Liver (tissue), 9 donors: ENCODE results near the gene NBPF1. TPM values are rescaled to one million over a fixed set of nuclear protein-coding genes. Genes with fewer than 3 reads are reported as not detected.
A peak's percentile ranks its signal among the peaks of the same experiment; 100 is the strongest.
"Not testable (repeated sequence)": the region's sequence is repeated elsewhere in the genome, so short reads cannot be mapped to it uniquely, and the experiment has no call there.

Experiments used
- DNase-seq: peaks from one replicate; pipeline ENCODE4 v3.0.0-alpha.2; 2017; ENCODE audit warnings: low spot score
- H3K27ac ChIP-seq, 2 donors: one replicate each; pipeline ENCODE4 v1.7.0; 2013; ENCODE audit warnings: inconsistent platforms in 2 of 2, low read length in 2 of 2, control low read depth in 1 of 2, low read depth in 1 of 2, mild to moderate bottlenecking in 1 of 2
- H3K27me3 ChIP-seq, 4 donors: one replicate each; pipeline versions ENCODE4 v1.6.1 to v1.7.0; 2013; ENCODE audit warnings: low read length in 3 of 4, inconsistent platforms in 1 of 4, mild to moderate bottlenecking in 1 of 4, moderate library complexity in 1 of 4; ENCODE audit not compliant: control insufficient read depth in 4 of 4, insufficient read depth in 4 of 4
- H3K36me3 ChIP-seq, 4 donors: one replicate each; pipeline versions ENCODE4 v1.6.1 to v1.7.0; 2013; ENCODE audit warnings: low read length in 3 of 4, mild to moderate bottlenecking in 3 of 4, low read depth in 1 of 4, moderate library complexity in 1 of 4; ENCODE audit not compliant: control insufficient read depth in 4 of 4, insufficient read depth in 3 of 4
- H3K4me1 ChIP-seq, 4 donors: one replicate each; pipeline versions ENCODE4 v1.6.1 to v1.7.0; 2013; ENCODE audit warnings: low read length in 3 of 4, mild to moderate bottlenecking in 3 of 4, moderate library complexity in 1 of 4; ENCODE audit not compliant: control insufficient read depth in 4 of 4, insufficient read depth in 4 of 4
- H3K4me3 ChIP-seq, 3 donors: one replicate each; pipeline versions ENCODE4 v1.6.1 to v1.7.0; 2013; ENCODE audit warnings: low read length in 3 of 3, control low read depth in 1 of 3, low read depth in 1 of 3, mild to moderate bottlenecking in 1 of 3
- H3K9ac ChIP-seq, 2 donors: one replicate each; pipeline ENCODE4 v1.7.0; 2013; ENCODE audit warnings: low read length in 2 of 2, mild to moderate bottlenecking in 2 of 2, moderate library complexity in 2 of 2, control low read depth in 1 of 2, low read depth in 1 of 2
- H3K9me3 ChIP-seq, 4 donors: one replicate each; pipeline versions ENCODE4 v1.6.1 to v1.7.0; 2013; ENCODE audit warnings: low read length in 3 of 4; ENCODE audit not compliant: control insufficient read depth in 4 of 4
- ATF3 ChIP-seq: IDR thresholded peaks from 2 replicates; pipeline ENCODE4 v1.6.1; 2016; ENCODE audit warnings: antibody characterized with exemption
- EGR1 ChIP-seq, 2 donors: IDR thresholded peaks; 2 replicates each; pipeline ENCODE4 v1.6.1; 2016 to 2018; ENCODE audit warnings: antibody characterized with exemption in 2 of 2, low read depth in 2 of 2
- FOXA1 ChIP-seq: IDR thresholded peaks from 2 replicates; pipeline ENCODE4 v1.6.1; 2016; ENCODE audit warnings: antibody characterized with exemption
- FOXA2 ChIP-seq: IDR thresholded peaks from 2 replicates; pipeline ENCODE4 v1.6.1; 2016; ENCODE audit warnings: antibody characterized with exemption
- GABPA ChIP-seq, 2 donors: IDR thresholded peaks in 1 of 2; conservative IDR thresholded peaks in 1 of 2; 2 replicates each; pipeline ENCODE4 v1.6.1; 2016; ENCODE audit warnings: antibody characterized with exemption in 2 of 2, mild to moderate bottlenecking in 1 of 2, moderate library complexity in 1 of 2
- HNF4A ChIP-seq, 2 donors: conservative IDR thresholded peaks; 2 replicates each; pipeline ENCODE4 v1.6.1; 2016; ENCODE audit warnings: antibody characterized with exemption in 2 of 2, mild to moderate bottlenecking in 2 of 2
- HNF4G ChIP-seq: IDR thresholded peaks from 2 replicates; pipeline ENCODE4 v1.6.1; 2016; ENCODE audit warnings: antibody characterized with exemption
- JUND ChIP-seq, 2 donors: IDR thresholded peaks; 2 replicates each; pipeline ENCODE4 v1.6.1; 2016; ENCODE audit warnings: antibody characterized with exemption in 2 of 2
- NR2F2 ChIP-seq: IDR thresholded peaks from 2 replicates; pipeline ENCODE4 v1.6.1; 2016; ENCODE audit warnings: antibody characterized with exemption
- RAD21 ChIP-seq, 2 donors: IDR thresholded peaks; 2 replicates each; pipeline ENCODE4 v1.6.1; 2016; ENCODE audit warnings: antibody characterized with exemption in 2 of 2, mild to moderate bottlenecking in 2 of 2
- REST ChIP-seq: IDR thresholded peaks from 2 replicates; pipeline ENCODE4 v1.6.1; 2016; ENCODE audit warnings: antibody characterized with exemption, mild to moderate bottlenecking
- RXRA ChIP-seq, 2 donors: IDR thresholded peaks; 2 replicates each; pipeline ENCODE4 v1.6.1; 2017 to 2018; ENCODE audit warnings: antibody characterized with exemption in 2 of 2, mild to moderate bottlenecking in 1 of 2
- SP1 ChIP-seq: IDR thresholded peaks from 2 replicates; pipeline ENCODE4 v1.6.1; 2018; ENCODE audit warnings: antibody characterized with exemption, mild to moderate bottlenecking
- TAF1 ChIP-seq: conservative IDR thresholded peaks from 2 replicates; pipeline ENCODE4 v1.6.1; 2016; ENCODE audit warnings: antibody characterized with exemption, mild to moderate bottlenecking
- YY1 ChIP-seq: IDR thresholded peaks from 2 replicates; pipeline ENCODE4 v1.6.1; 2016; ENCODE audit warnings: antibody characterized with exemption, mild to moderate bottlenecking
- WGBS: extraction: QIAGEN DNeasy Blood & Tissue Kit; methylation state at CpG from one replicate; pipeline ENCODE4 v1.1.7; 2013; 5-methylcytosine and 5-hydroxymethylcytosine counted together
- polyA plus RNA-seq, 2 donors: library from polyadenylated mRNA; stranded (reverse) in 1 of 2; unstranded in 1 of 2; fragments of 200-250 nt in 1 of 2; fragments of >200 nt in 1 of 2; fragmentation: Nextera tagmentation in 1 of 2; extraction: Ambion mirVana in 1 of 2; gene quantifications; one replicate each; pipeline versions ENCODE4 v1.2.1 to v1.2.3, GENCODE V29; 2013 to 2015
- total RNA-seq, 2 donors: library from RNA; depleted of rRNA; stranded (reverse); fragments of >200 nt; gene quantifications; one replicate each; pipeline ENCODE4 v1.2.3, GENCODE V29; 2014
- TF ChIP-seq, protein P1 (sequence below): IDR thresholded peaks from 2 replicates; pipeline ENCODE4 v1.6.1; 2016; ENCODE audit warnings: antibody characterized with exemption
- TF ChIP-seq, protein P2 (sequence below): fragments of 150-350 bp; IDR thresholded peaks from 2 replicates; pipeline ENCODE4 v1.5.1; 2017; ENCODE audit warnings: improper control_type of control experiment, low read depth, low read length; ENCODE audit not compliant: missing input control
- TF ChIP-seq, protein P3 (sequence below): IDR thresholded peaks from 2 replicates; pipeline ENCODE4 v1.6.1; 2016; ENCODE audit warnings: antibody characterized with exemption
- donor health status: healthy.
- donor health status: healthy.
- donor health status: healthy.
- donor health status: healthy.
- donor health status: healthy.

Gene NBPF1
- total RNA-seq, result 10 to 100 TPM in 1 of 2 donors, 1 to 10 TPM in 1; 9.7 to 16.4 TPM
- 10 to 100 TPM in 1 of 2 donors, 1 to 10 TPM in 1; 8.0 to 11.9 TPM for polyA plus RNA-seq

DNA sequence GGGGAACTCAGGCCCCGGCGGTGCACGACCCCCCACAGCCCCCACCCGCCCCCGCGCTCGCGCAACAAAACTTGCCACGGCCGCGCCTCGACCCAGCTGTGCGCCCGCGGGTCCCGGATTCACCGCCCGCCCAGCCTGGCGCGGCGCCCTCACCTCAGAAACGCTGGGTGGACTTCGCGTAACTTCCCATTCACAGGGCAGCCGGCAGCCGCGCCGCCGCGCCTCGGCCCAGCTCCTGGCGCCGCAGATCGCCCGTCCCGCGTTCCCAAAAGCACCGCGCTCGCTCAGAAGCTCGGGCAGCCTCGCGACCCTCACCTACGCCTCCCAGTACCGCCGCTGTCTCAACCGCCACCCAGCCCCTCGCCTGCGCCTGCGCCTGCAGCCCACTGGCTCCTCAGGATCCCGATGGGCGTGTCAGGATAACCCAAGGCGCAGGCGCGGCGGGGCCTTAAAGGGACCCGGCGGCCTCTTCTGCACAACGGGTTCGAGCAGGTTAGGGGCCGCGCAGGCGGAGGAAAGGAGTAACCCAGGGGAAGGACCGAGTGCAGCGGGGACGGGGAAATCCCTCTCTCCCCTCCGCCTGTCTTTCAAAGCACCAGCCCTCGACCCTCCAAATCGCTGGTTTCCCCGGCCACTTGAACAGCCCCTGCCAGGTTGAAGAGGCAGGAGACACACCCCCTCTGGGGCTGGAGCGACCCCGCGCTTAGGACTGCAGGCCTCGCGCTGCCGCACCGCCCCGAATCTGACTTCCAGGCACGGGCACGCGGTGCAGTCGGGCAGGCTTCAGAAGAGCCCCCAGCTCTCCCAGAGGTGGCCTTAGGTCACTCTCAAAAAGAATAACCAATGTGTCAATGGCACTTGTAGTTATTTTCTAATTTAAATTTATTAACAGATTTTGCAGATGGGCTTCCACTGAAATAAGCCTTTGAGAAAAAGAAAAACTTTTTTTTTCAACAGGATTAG lies at the start of gene NBPF1:
Gene NBPF1, minus strand, starts transcription at position 380 of the 963 bp plus-strand sequence.
- peak within 1 kb of the TSS; percentile 80 to 85 for H3K27ac ChIP-seq
- under 1% methylated on average over 82 of the region's 82 CpGs for WGBS

DNA sequence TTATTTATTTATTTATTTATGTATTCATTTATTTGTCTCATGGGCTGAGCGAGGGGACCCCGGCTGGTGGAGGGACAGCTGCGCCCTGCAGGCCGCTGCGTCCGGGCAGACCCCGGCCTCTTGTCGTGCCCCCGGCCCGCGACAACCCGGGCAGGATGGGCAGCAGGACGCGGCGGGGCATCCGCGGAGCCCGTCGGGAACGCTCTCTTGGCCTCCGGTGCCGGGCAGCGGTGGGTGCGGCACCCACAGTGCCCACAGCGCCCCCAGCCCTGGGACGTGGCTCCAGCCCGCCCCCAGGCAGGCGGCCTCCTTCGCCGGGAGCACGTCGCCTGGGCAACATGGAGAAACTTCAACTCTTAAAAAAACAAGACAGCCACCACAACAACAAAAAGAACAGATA lies 44.9 kb upstream of the NBPF1 start:
- H3K36me3 ChIP-seq, H3K27ac ChIP-seq, DNase-seq, H3K4me1 ChIP-seq, H3K4me3 ChIP-seq, H3K9me3 ChIP-seq, H3K9ac ChIP-seq, H3K27me3 ChIP-seq: not testable (repeated sequence)
- 95% methylated on average over 20 of the region's 32 CpGs for WGBS

More for the DNA sequence above, at the start of gene NBPF1:
- Histone ChIP-seq H3K36me3 (peaks cover 0 to 17% (median 11%) of the 10 kb centered on the region in 4 donors), H3K9me3 (no peaks in the 10 kb centered on the region), H3K4me1 (peaks cover 6 to 25% (median 20%) of the 10 kb centered on the region in 4 donors), H3K9ac (peak within 1 kb of the TSS; percentile 37 to 74), H3K27me3 (no peaks in the 10 kb centered on the region), H3K4me3 (peak within 1 kb of the TSS; percentile 69 to 82 (median 79))
- TF ChIP-seq FOXA1 (no peak), TAF1 (no peak), YY1 (no peak), SP1 (no peak), REST (peak; percentile 28), JUND (IDR thresholded peaks at IDR 0.05) (no peak), RXRA (IDR thresholded peaks at IDR 0.05) (peak in 1 of 2 donors; percentile 31), ATF3 (no peak), NR2F2 (no peak), GABPA (IDR thresholded peaks at IDR 0.05 in 1 of 2, conservative IDR thresholded peaks at IDR 0.05 in 1 of 2) (no peak), FOXA2 (no peak), HNF4A (conservative IDR thresholded peaks at IDR 0.05) (peak in 1 of 2 donors; percentile 33), EGR1 (IDR thresholded peaks at IDR 0.05; ENCODE audit: low read depth in 2 of 2) (no peak), RAD21 (IDR thresholded peaks at IDR 0.05) (peak in 1 of 2 donors; percentile 32), HNF4G (peak; percentile 14)
- TF ChIP-seq, protein P1, sequence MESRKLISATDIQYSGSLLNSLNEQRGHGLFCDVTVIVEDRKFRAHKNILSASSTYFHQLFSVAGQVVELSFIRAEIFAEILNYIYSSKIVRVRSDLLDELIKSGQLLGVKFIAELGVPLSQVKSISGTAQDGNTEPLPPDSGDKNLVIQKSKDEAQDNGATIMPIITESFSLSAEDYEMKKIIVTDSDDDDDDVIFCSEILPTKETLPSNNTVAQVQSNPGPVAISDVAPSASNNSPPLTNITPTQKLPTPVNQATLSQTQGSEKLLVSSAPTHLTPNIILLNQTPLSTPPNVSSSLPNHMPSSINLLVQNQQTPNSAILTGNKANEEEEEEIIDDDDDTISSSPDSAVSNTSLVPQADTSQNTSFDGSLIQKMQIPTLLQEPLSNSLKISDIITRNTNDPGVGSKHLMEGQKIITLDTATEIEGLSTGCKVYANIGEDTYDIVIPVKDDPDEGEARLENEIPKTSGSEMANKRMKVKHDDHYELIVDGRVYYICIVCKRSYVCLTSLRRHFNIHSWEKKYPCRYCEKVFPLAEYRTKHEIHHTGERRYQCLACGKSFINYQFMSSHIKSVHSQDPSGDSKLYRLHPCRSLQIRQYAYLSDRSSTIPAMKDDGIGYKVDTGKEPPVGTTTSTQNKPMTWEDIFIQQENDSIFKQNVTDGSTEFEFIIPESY, result no peak
- TF ChIP-seq, protein P2, sequence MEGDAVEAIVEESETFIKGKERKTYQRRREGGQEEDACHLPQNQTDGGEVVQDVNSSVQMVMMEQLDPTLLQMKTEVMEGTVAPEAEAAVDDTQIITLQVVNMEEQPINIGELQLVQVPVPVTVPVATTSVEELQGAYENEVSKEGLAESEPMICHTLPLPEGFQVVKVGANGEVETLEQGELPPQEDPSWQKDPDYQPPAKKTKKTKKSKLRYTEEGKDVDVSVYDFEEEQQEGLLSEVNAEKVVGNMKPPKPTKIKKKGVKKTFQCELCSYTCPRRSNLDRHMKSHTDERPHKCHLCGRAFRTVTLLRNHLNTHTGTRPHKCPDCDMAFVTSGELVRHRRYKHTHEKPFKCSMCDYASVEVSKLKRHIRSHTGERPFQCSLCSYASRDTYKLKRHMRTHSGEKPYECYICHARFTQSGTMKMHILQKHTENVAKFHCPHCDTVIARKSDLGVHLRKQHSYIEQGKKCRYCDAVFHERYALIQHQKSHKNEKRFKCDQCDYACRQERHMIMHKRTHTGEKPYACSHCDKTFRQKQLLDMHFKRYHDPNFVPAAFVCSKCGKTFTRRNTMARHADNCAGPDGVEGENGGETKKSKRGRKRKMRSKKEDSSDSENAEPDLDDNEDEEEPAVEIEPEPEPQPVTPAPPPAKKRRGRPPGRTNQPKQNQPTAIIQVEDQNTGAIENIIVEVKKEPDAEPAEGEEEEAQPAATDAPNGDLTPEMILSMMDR, result no peak
- TF ChIP-seq, protein P3, sequence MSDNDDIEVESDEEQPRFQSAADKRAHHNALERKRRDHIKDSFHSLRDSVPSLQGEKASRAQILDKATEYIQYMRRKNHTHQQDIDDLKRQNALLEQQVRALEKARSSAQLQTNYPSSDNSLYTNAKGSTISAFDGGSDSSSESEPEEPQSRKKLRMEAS, result no peak
- DNase-seq, result peak; percentile 96

- not testable (repeated sequence) for H3K9ac ChIP-seq, H3K9me3 ChIP-seq, H3K4me1 ChIP-seq, H3K36me3 ChIP-seq, H3K27ac ChIP-seq, H3K27me3 ChIP-seq, DNase-seq, H3K4me3 ChIP-seq
- 100% methylated on average over 2 of the region's 14 CpGs for WGBS
These were observed 43.8 kb upstream of the NBPF1 start for GRCh38 chr1:16656981-16657683.
